Osteoblast (primary cell): ENCODE results near the gene IGSF3. TPM values are rescaled to one million over a fixed set of nuclear protein-coding genes. Genes with fewer than 3 reads are reported as not detected.
"Not testable (repeated sequence)": the region's sequence is repeated elsewhere in the genome, so short reads cannot be mapped to it uniquely, and the experiment has no call there.

Experiments used
- DNase-seq: peaks from one replicate; pipeline ENCODE4 v3.0.0; 2011; ENCODE audit warnings: low spot score, mixed read lengths; ENCODE audit not compliant: insufficient read length; ENCODE audit errors: missing footprints
- H2AFZ ChIP-seq: 2 replicates; pipeline ENCODE4 v1.6.0; 2011; ENCODE audit warnings: mild to moderate bottlenecking, low read length
- H3K27ac ChIP-seq: 2 replicates; pipeline ENCODE4 v1.5.1; 2011; ENCODE audit warnings: mild to moderate bottlenecking, low read depth, low read length, moderate library complexity
- H3K27me3 ChIP-seq: 2 replicates; pipeline ENCODE4 v1.6.0; 2012; ENCODE audit warnings: mild to moderate bottlenecking, control low read depth, inconsistent platforms, low read length, moderate library complexity; ENCODE audit not compliant: insufficient read depth
- H3K36me3 ChIP-seq: 2 replicates; pipeline ENCODE4 v1.5.1; 2011; ENCODE audit warnings: mild to moderate bottlenecking, low read length, control low read depth, moderate library complexity; ENCODE audit not compliant: insufficient read depth
- H3K4me1 ChIP-seq: 2 replicates; pipeline ENCODE4 v1.5.1; 2011; ENCODE audit warnings: mild to moderate bottlenecking, low read length, control low read depth, moderate library complexity; ENCODE audit not compliant: insufficient read depth
- H3K4me2 ChIP-seq: 2 replicates; pipeline ENCODE4 v1.6.0; 2011; ENCODE audit warnings: mild to moderate bottlenecking, low read length; ENCODE audit not compliant: insufficient read depth
- H3K4me3 ChIP-seq: fragments of 200-600 bp; sonication (generic); 3 replicates; pipeline ENCODE4 v1.5.1; 2012; ENCODE audit warnings: mild to moderate bottlenecking, low read length, inconsistent platforms; ENCODE audit not compliant: insufficient read depth
- H3K79me2 ChIP-seq: 2 replicates; pipeline ENCODE4 v1.6.0; 2012; ENCODE audit warnings: mild to moderate bottlenecking, low read length, control low read depth, inconsistent platforms; ENCODE audit not compliant: insufficient read depth
- H3K9me3 ChIP-seq: 2 replicates; pipeline ENCODE4 v1.5.1; 2011; ENCODE audit warnings: low read depth, low read length, control low read depth
- H4K20me1 ChIP-seq: 2 replicates; pipeline ENCODE4 v1.6.0; 2012; ENCODE audit warnings: mild to moderate bottlenecking, low read length, control low read depth; ENCODE audit not compliant: insufficient read depth
- CTCF ChIP-seq: IDR thresholded peaks from 2 replicates; pipeline ENCODE4 v1.5.1; 2011; ENCODE audit warnings: mild to moderate bottlenecking, low read depth, low read length, moderate library complexity; ENCODE audit errors: extremely low read depth
- total RNA-seq: library from RNA; depleted of rRNA; stranded (reverse); fragments of >200 nt; gene quantifications from 2 replicates; pipeline ENCODE4 v1.2.3, GENCODE V29; 2012

Gene IGSF3
- total RNA-seq, 1 donor = under 0.01 TPM

GRCh38 chr1:116590359-116591005 lies 77.1 kb downstream of the IGSF3 start:
- DNase-seq = peak; percentile 22
- not testable (repeated sequence) for H3K36me3 ChIP-seq, H3K4me2 ChIP-seq, H2AFZ ChIP-seq, H3K27me3 ChIP-seq, H3K27ac ChIP-seq, H3K9me3 ChIP-seq, H3K79me2 ChIP-seq, H4K20me1 ChIP-seq, H3K4me1 ChIP-seq, H3K4me3 ChIP-seq

- H3K9me3 ChIP-seq, H3K4me2 ChIP-seq, H2AFZ ChIP-seq, H3K79me2 ChIP-seq, DNase-seq, H3K27ac ChIP-seq, H4K20me1 ChIP-seq, H3K4me3 ChIP-seq, H3K36me3 ChIP-seq, H3K27me3 ChIP-seq, H3K4me1 ChIP-seq: not testable (repeated sequence)
Measured at GRCh38 chr1:116589101-116589735, 78.3 kb downstream of the IGSF3 start.

GRCh38 chr1:116587501-116588227 lies 79.9 kb downstream of the IGSF3 start:
- Histone ChIP-seq H3K4me2 (no peak overlapping the region), H3K4me3 (no peak overlapping the region), H3K27ac (no peak overlapping the region), H3K36me3 (no peaks in the 10 kb centered on the region), H3K4me1 (no peaks in the 10 kb centered on the region), H3K27me3 (peaks cover 4% of the 10 kb centered on the region), H3K79me2 (no peaks in the 10 kb centered on the region), H2AFZ (no peak overlapping the region), H4K20me1 (no peaks in the 10 kb centered on the region), H3K9me3 (no peaks in the 10 kb centered on the region)
- no peak for TF ChIP-seq CTCF
- DNase-seq = peak; percentile 30

- Histone ChIP-seq H2AFZ (no peak overlapping the region), H3K27me3 (peaks cover 4% of the 10 kb centered on the region), H4K20me1 (no peaks in the 10 kb centered on the region), H3K27ac (no peak overlapping the region), H3K79me2 (no peaks in the 10 kb centered on the region), H3K36me3 (no peaks in the 10 kb centered on the region), H3K4me1 (no peaks in the 10 kb centered on the region), H3K4me3 (no peak overlapping the region), H3K9me3 (no peaks in the 10 kb centered on the region), H3K4me2 (no peak overlapping the region)
- no peak for DNase-seq
- no peak for TF ChIP-seq CTCF
Measured at GRCh38 chr1:116586741-116587143, 80.8 kb downstream of the IGSF3 start.
